Nephron progenitor cell (in vitro differentiated cells): Measurements from ENCODE around the gene HSDL1.
A peak's percentile ranks its signal among the peaks of the same experiment; 100 is the strongest.

Experiments
- DNase-seq: peaks from one replicate; pipeline ENCODE4 v3.0.0; 2021
- H3K27ac Mint-ChIP-seq: 2 replicates; pipeline ENCODE4 v1.8.0; 2021; ENCODE audit warnings: mild to moderate bottlenecking, moderate library complexity, mixed read lengths
- H3K27me3 Mint-ChIP-seq: 2 replicates; pipeline ENCODE4 v1.8.0; 2021; ENCODE audit warnings: mild to moderate bottlenecking, low read depth, mixed read lengths; ENCODE audit not compliant: poor library complexity
- H3K36me3 Mint-ChIP-seq: 2 replicates; pipeline ENCODE4 v1.8.0; 2021; ENCODE audit warnings: low read depth, mixed read lengths
- H3K4me1 Mint-ChIP-seq: 2 replicates; pipeline ENCODE4 v1.8.0; 2021; ENCODE audit warnings: mixed read lengths
- H3K4me3 Mint-ChIP-seq: 2 replicates; pipeline ENCODE4 v1.8.0; 2021; ENCODE audit warnings: mild to moderate bottlenecking, moderate library complexity, mixed read lengths
- H3K9me3 Mint-ChIP-seq: 2 replicates; pipeline ENCODE4 v1.8.0; 2021; ENCODE audit warnings: mild to moderate bottlenecking, moderate library complexity, mixed read lengths
- CTCF ChIP-seq: fragments of 200-600 bp; sonication (generic); IDR thresholded peaks from 2 replicates; pipeline ENCODE4 v1.5.0; 2021; ENCODE audit warnings: antibody characterized with exemption

Gene HSDL1

GRCh38 chr16:84150926-84151325, 5.9 kb upstream of the HSDL1 start:
- Mint-ChIP-seq H3K4me1 (peaks cover 34% of the 10 kb centered on the region), H3K27ac (no peak overlapping the region), H3K36me3 (no peaks in the 10 kb centered on the region), H3K27me3 (peaks cover 22% of the 10 kb centered on the region), H3K9me3 (peaks cover 7% of the 10 kb centered on the region), H3K4me3 (no peak overlapping the region)
- no peak for DNase-seq
- no peak for TF ChIP-seq CTCF

- peak overlapping the region; percentile 85 for H3K27ac Mint-ChIP-seq
Observed at GRCh38 chr16:84144209-84144858, 643 bp downstream of the HSDL1 start.

DNA sequence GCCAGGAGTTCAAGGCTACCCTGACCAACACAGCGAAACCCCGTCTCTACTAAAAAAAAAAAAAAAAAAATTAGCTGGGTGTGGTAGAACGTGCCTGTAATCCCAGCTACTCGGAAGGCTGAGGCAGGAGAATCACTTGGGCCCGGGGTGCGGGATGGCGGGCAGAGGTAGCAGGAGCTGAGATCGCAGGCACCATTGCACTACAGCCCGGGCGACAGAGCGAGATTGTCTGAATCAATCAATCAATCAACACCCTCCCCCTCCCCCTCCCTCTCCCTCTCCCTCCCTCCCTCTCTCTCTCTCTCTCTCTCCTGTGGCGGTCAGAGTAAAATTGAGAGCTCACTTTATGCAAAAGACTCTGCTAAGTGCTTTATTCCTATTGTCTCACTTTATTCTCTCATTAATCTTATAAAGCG, 1.2 kb downstream of the HSDL1 start:
- Mint-ChIP-seq H3K9me3 (peaks cover 26% of the 10 kb centered on the region), H3K4me3 (peak overlapping the region; percentile 99), H3K27ac (peak overlapping the region; percentile 85), H3K36me3 (peaks cover 25% of the 10 kb centered on the region), H3K4me1 (peaks cover 45% of the 10 kb centered on the region), H3K27me3 (peaks cover 12% of the 10 kb centered on the region)
- TF ChIP-seq CTCF = no peak
- DNase-seq = peak; percentile 44

More at GRCh38 chr16:84144209-84144858, 643 bp downstream of the HSDL1 start:
- H3K4me3 Mint-ChIP-seq = peak overlapping the region; percentile 99
- peaks cover 12% of the 10 kb centered on the region for H3K27me3 Mint-ChIP-seq
- peaks cover 25% of the 10 kb centered on the region for H3K36me3 Mint-ChIP-seq
- peak; percentile 55 for DNase-seq
- peaks cover 40% of the 10 kb centered on the region for H3K4me1 Mint-ChIP-seq
- peaks cover 26% of the 10 kb centered on the region for H3K9me3 Mint-ChIP-seq
- no peak for TF ChIP-seq CTCF

DNA sequence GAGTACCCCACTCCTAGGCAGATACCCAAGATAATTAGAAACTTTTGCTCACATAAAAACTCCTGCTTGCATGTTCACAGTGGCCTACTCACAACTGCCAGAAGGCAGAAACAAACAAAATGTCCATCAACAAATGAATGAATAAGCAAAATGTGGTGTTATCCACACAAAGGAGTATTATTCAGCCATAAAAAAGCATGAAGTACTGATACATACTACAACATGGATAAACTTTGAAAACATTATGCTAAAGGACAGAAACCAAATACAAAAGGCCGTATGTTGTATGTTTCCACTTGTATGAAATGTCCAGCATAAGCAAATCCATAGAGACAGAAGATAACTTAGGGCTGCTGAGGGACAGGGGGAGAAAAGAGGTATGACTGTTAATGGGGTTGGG, 1.9 kb downstream of the HSDL1 start:
- Mint-ChIP-seq H3K4me3 (peak overlapping the region; percentile 99), H3K36me3 (peaks cover 25% of the 10 kb centered on the region), H3K27me3 (peaks cover 11% of the 10 kb centered on the region), H3K27ac (no peak overlapping the region), H3K9me3 (peaks cover 26% of the 10 kb centered on the region), H3K4me1 (peaks cover 52% of the 10 kb centered on the region)
- no peak for TF ChIP-seq CTCF
- no peak for DNase-seq

GRCh38 chr16:84141143-84141670, 3.8 kb downstream of the HSDL1 start:
- Mint-ChIP-seq H3K4me3 (no peak overlapping the region), H3K9me3 (peaks cover 26% of the 10 kb centered on the region), H3K27ac (no peak overlapping the region), H3K27me3 (peaks cover 6% of the 10 kb centered on the region), H3K36me3 (peaks cover 29% of the 10 kb centered on the region), H3K4me1 (peaks cover 71% of the 10 kb centered on the region)
- no peak for DNase-seq
- no peak for TF ChIP-seq CTCF
